ENCODE measurements around the gene EVPLL. TPM values are rescaled to one million over a fixed set of nuclear protein-coding genes. Genes with fewer than 3 reads are reported as not detected.
"Not testable (repeated sequence)": the region's sequence is repeated elsewhere in the genome, so short reads cannot be mapped to it uniquely, and the experiment has no call there.

The EVPLL gene
- not detected in 2 replicates for total RNA-seq (2014; rRNA removed; shearing (Covaris generic))

GRCh38 chr17:18377437-18378204, at the start of gene EVPLL:
EVPLL (plus strand) TSS chr17:18377778; CDS start chr17:18380938, 3,160 bp downstream.
- peak; percentile 36 for DNase-seq (ENCODE audit: low spot score)

DNA sequence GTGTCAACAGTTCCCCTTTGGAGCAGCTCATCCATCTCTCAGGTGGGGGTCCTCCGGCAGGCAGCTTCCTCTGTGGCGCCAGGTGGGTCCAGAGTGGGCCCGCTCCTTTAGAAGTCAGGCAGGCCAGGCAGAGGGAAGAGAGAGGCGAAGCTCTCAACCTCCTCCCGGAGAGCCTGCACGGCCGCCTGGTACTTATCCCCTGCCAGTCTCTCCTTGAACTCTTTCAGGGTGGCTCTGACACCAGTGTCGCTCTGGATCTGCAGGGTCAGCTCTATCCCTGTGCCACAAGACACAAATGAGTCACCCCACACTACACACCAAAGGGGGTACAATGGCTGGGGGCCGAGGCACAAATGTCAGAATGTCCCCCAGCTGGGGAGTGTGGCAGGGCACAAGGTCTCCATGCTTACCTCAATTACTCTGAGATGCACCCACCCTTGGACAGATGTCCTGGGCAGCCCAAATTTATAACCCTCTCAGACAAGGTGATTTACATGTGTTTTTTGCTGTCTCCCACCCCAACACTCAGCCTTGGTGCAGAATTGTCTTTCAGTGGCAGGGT, 48.9 kb upstream of the EVPLL start:
- no peak for DNase-seq (ENCODE audit: low spot score)

- no peak for DNase-seq (ENCODE audit: low spot score)
These were observed 45.7 kb upstream of the EVPLL start for GRCh38 chr17:18331879-18332278.

- DNase-seq (ENCODE audit: low spot score), result no peak
These were observed 44.6 kb upstream of the EVPLL start for GRCh38 chr17:18332909-18333489.

DNA sequence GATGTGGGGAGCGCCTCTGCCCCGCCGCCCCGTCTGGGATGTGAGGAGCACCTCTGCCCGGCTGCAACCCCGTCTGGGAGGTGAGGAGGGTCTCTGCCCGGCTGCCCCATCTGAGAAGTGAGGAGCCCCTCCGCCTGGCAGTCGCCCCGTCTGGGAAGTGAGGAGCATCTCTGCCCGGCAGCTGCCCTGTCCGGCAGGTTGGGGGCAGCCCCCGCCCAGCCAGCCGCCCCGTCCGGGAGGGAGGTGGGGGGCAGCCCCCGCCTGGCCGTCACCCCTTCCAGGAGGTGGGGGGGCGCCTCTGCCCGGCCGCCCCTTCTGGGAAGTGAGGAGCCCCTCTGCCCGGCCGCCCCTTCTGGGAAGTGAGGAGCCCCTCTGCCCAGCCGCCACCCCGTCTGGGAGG, 39.4 kb upstream of the EVPLL start:
- not testable (repeated sequence) for DNase-seq (ENCODE audit: low spot score)

GRCh38 chr17:18339933-18340332, 37.6 kb upstream of the EVPLL start:
- DNase-seq (ENCODE audit: low spot score), result no peak

DNA sequence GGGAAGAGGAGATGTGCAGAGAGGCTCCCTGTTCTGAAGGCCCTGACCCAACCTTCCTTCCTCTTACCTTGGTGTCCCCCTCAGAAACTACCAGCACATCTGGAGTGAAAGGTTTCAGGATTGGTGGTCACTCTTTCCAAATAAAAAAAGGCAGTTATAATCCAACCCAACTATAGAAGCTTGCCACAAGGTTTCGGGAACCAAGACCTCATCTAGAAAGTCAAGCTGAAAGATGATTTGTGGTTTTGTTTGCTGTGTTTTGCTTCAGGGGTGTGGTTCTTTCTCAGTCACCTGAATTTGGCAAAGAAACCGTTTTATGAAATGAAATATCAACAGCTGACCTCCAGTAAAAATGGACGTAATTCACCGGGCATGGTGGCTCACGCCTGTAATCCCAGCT, 33.6 kb upstream of the EVPLL start:
- DNase-seq (ENCODE audit: low spot score), result no peak

GRCh38 chr17:18353541-18353940, 24.0 kb upstream of the EVPLL start:
- DNase-seq (ENCODE audit: low spot score), result no peak

DNA sequence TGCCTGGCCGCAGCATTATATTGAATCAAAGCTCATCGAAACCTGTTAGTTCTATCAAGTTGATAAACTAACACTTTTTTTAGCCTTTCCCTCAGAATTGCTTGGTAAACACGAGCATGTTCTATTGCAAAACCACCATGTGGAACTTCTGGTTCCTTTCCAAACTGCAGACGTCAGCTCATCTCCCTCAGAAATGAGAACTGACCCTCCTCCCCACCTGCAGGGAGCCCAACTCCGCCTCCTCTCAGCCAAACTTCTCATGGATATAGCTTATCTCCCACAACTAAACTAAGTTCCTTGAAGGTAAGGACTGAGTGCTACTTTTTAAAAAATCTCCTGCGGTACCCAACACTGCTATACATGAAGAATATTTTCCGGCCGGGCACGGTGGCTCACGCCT, 21.0 kb upstream of the EVPLL start:
- no peak for DNase-seq (ENCODE audit: low spot score)

DNA sequence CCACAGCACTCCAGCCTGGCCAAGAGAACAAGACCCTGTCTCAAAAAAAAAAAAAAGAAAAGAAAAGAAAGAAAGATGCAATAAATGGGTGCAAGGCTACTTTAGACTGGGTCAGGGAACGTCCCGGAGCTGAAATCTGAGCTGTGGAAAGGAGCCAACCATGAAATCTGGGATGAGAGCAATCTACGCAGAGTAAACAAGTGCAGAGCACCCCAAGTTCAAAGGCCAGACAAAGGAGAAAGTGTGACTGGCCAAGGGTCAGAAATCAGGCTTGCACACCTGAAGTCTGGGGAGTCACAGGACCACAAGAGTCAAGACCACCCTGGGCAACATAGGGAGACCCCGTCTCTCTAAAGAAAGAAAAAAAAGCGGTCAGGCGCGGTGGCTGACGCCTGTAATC, 17.1 kb upstream of the EVPLL start:
- no peak for DNase-seq (ENCODE audit: low spot score)

GRCh38 chr17:18361837-18362697, 15.5 kb upstream of the EVPLL start:
- no peak for DNase-seq (ENCODE audit: low spot score)

DNA sequence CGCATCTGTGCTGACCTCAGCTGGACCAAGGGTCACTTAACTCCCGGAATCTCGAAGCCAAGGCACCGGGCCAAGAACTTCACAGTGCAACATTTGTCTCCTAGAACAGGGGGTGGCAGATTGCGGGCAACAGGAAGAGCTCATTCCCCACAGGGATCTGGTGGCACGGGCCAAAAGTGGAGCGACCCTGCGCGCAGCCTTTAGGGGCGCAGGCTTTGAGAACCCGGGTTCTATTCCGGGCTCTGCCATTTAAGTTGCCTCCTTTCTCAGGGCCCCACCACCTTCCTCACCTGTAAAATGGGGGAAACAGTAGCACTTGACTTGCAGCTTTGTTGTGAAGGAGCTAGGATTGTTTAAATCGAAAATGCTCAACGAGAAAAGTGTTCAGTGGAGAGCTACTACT, 14.9 kb upstream of the EVPLL start:
- DNase-seq (ENCODE audit: low spot score), result peak; percentile 31

- peak; percentile 85 for DNase-seq (ENCODE audit: low spot score)
These were observed 14.2 kb upstream of the EVPLL start, which contains the start of gene SHMT1 for GRCh38 chr17:18363101-18364049. SHMT1 (minus strand) TSS chr17:18363550; CDS start chr17:18355981, 7,569 bp downstream.

DNA sequence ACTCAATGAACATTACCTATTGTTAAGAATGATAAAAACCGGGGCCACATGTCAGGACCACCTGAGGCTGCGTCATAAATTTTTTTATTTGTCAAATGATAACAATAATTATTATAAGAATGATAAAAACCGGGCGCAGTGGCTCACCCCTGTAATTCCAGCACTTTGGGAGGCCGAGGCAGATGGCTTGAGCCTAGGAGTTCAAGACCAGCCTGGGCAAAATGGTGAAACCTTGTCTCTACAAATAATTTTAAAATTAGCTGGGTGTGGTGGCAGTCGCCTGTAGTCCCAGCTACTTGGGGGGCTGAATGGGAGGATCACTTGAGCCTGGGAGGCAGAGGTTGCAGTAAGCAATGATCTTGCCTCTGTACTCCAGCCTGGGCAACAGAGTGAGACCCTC, 13.4 kb upstream of the EVPLL start:
- DNase-seq (ENCODE audit: low spot score), result no peak

DNA sequence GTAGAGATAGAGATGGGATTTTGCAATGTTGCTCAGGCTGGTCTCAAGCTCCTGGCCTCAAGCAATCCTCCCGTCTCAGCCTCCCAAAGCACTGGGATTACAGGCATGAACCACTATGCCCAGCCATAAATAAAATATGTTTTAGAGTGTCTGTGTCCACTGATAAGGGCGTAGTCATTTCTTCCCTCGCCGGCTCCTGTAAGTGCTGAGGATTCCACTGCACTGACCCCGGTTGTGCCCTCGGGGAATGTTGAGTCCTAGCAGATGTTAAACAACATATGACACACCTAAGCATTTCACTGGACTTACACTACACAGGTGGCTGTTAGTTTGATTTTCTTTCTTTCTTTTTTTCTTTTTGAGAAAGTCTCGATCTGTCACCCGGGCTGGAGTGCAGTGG, 8.6 kb upstream of the EVPLL start:
- DNase-seq (ENCODE audit: low spot score), result no peak

DNA sequence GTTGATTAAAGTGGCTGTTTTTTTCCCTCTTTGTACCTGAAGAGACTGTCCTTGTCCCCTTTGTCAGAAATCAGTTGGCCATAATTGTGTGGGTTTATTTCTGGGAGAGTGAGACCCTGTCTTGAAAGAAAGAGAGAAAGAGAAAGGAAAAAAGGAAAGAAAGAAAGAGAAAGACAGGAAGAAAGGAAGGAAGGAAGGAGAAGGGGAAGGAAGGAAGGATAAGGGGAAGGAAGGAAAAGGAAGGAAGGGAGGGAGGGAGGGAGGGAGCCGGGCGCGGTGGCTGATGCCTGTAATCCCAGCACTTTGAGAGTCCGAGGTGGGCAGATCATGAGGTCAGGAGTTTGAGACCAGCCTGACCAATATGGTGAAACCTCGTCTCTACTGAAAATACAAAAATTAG, 6.8 kb upstream of the EVPLL start:
- no peak for DNase-seq (ENCODE audit: low spot score)

DNA sequence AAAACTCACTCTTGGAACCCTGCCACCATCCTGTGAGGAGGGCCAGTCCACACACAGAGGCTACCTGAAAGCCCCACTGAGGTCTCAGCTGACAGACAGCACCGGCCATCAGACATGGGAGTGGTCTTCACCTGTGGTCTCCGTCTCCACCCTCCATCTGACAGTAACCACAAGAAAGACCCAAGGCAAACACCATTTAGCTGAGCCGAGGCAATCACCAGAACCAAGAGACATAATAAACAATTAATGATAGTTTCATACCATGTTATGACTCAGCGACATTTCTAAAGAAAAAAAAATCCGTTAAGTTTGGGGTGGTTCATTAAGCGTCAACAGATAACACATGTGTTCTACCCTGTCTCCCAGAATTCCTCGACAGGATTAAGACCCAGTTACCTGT, 6.1 kb upstream of the EVPLL start:
- no peak for DNase-seq (ENCODE audit: low spot score)

GRCh38 chr17:18373181-18373580, 4.4 kb upstream of the EVPLL start:
- not testable (repeated sequence) for DNase-seq (ENCODE audit: low spot score)

- DNase-seq (ENCODE audit: low spot score), result no peak
These were observed 3.4 kb upstream of the EVPLL start for GRCh38 chr17:18374216-18374615.

DNA sequence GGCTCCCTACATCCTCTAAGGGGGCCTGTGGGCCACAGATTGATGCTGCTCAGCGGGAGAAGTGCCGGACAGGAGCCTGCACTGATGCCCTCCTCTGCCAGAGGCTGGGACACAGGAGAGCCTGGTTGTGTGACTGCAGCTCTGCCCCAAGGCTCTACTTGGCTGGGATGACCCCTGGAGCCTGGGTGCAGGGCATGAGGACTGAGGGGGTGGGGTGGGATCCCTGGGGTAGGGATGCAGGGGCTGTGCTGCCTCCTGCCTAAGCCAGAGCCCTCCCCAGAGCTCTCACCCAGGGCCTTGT, 577 bp downstream of the EVPLL start:
- no peak for DNase-seq (ENCODE audit: low spot score)

DNA sequence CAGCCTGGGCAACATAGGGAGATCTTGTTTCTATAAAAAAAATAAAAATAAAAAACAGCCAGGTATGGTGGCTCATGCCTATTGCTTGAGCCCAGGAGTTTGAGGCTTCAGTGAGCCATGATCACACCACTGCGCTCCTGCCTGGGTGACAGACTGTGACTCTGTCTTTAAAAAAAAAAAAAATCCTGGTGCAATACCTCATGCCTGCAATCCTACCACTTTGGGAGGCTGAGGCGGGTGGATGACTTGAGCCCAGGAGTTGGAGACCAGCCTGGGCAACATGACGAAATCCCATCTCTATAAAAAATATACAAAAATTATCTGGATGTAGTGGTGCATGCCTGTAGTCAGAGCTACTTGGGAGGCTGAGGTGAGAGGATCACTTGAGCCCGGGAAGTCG, 1.0 kb downstream of the EVPLL start:
- DNase-seq (ENCODE audit: low spot score), result not testable (repeated sequence)

Measured in A172 (cell line).